CD4-positive, alpha-beta T cell treated with Interleukin-10 for 1 hour (primary cell): ENCODE measurements around the gene ARMC2.
A peak's percentile ranks its signal among the peaks of the same experiment; 100 is the strongest.
"Not testable (repeated sequence)": the region's sequence is repeated elsewhere in the genome, so short reads cannot be mapped to it uniquely, and the experiment has no call there.

Experiments used
- DNase-seq: peaks from one replicate; pipeline ENCODE4 v3.0.0-alpha.2; 2020

Gene ARMC2

DNA sequence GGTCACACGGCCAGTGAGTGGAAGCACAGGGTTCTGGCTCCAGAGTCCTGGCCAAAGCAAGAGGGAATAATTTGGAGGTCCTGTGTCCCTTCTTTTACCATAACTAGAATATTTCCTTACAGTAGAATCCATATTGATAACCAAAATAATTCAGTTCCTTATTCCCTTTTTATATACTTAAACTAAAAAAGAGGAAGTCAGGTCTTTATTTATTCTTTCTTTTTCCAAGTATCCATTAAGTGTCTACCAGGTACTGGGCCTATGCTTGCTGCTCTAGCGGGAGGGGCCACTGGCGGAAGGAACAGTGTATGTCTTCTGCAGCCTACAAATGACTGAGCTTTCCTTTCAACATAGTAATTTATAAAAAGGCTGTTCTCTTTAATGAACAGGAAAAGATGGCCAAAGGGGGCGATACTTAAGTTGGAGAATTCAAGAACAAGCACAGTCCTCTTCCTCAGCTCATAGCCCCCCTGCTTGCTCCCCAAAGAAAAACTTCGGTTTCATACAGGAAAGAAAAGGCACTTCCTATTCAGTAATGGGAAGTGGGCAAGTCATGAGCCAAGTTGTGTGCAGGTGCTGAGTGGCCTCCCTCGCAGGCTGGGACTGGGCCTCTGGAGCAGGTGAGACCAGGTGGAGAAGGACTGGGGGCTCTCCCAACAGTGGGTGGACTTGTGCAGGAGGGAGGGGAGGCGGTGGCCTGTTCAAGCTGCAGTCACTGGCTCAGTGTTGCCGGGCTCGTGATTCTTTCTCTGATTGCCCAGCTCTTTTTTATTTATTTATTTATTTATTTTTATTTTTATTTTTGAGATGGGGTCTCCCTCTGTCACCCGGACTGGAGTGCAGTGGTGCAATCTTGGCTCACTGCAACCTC lies 110.9 kb downstream of the ARMC2 start:
- no peak for DNase-seq

DNA sequence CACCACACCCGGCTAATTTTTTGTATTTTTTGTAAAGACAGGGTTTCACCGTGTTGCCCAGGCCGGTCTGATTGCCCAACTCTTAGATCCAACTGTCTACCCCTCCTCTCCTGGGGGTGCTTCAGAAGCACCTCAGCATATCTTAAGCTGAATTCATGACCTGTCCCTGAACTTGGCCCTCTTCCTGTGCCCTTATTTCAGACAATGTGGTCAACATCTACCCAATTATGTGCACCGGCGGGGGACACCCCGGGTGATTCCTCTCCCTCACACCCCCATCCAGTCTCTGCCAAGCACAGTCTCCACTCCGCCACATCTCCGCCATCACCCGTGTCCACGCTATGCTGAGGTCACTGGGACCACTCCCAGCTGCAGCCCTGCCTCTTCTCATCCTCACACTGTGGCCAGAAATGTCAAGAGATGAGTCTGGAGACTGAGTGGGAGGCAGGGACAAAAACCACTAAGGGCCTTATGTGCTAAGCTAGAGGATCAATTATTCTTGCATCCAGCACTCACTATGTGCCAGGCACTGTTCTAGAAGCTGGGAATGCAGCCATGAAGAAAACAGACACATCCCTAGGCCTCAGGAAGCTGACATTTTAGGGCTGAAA lies 111.9 kb downstream of the ARMC2 start:
- DNase-seq: no peak

DNA sequence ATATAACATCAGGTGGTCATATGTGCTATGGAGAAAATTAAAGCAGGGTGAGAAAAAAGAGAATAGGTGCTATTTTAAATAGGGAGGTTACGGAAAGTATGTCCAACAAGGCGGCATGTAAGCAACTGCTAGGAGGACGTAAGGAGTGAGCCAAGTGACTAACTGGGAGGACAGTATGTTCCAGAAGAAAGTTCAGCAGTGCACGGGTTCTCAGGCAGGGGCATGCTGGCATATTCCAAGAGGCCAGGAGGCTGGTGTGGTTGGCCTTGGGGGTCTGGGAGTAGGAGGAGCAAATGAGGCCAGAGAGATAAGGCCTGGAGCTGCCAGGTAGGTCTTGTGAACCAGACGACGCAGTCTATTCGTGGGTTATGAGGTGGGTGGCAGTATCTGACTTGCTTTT lies 112.4 kb downstream of the ARMC2 start:
- DNase-seq: no peak

DNA sequence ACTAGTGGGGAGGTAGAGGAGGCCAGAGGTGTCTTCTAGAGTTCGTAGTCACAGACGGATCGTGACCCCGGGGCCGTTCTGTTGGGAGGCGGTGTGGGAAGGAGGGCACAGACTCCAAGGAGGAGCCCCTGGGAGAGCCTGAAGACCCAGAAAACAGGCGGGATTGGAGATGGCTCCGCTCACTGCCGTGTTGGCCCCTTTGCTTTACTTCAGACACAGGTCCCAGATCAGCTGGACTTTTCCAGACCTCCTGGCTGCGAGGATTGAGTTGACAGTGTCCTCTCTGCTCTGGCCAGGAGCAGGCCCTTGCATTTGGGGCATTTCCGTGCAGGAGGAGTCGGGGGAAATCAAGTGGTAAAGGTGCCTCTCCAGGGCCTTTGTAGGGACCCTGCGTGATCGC lies 112.9 kb downstream of the ARMC2 start:
- no peak for DNase-seq

DNA sequence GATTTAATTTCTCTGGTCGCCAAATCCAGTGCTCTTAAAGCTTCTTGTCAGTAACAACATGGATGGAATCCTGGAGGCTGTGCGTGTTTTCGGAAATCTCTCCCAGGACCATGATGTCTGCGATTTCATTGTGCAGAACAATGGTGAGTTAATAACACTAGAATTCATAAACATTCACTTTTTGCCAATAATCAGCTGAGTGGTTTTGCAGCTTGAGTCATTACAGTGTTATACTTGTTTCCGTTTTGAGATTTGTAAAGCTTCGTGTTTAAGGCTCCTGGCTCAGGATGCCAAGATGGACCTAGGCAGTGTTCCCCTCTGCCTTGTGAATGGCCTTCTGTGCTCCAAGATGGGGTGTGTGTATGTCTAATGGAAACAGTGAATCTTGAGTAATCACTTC lies 113.8 kb downstream of the ARMC2 start:
- DNase-seq: no peak

DNA sequence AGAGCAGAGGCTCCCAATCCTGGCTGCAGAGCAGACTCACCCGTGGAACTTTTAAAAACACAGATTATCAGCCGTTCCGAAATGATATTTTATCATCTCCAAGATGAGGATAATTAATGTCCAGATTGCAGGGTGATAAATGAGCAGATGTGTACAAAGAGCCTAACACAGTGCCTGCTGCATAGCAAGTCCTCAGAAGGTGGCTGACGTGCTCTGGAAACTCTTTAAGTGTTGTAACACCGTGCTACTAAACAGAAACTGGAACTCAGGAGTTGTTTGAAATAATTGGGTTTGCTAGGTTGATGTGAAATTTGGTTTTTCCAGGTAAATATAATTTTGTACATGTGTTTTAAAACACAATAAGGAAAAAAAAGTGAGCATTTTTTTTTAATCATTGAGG lies 118.0 kb downstream of the ARMC2 start:
- no peak for DNase-seq

DNA sequence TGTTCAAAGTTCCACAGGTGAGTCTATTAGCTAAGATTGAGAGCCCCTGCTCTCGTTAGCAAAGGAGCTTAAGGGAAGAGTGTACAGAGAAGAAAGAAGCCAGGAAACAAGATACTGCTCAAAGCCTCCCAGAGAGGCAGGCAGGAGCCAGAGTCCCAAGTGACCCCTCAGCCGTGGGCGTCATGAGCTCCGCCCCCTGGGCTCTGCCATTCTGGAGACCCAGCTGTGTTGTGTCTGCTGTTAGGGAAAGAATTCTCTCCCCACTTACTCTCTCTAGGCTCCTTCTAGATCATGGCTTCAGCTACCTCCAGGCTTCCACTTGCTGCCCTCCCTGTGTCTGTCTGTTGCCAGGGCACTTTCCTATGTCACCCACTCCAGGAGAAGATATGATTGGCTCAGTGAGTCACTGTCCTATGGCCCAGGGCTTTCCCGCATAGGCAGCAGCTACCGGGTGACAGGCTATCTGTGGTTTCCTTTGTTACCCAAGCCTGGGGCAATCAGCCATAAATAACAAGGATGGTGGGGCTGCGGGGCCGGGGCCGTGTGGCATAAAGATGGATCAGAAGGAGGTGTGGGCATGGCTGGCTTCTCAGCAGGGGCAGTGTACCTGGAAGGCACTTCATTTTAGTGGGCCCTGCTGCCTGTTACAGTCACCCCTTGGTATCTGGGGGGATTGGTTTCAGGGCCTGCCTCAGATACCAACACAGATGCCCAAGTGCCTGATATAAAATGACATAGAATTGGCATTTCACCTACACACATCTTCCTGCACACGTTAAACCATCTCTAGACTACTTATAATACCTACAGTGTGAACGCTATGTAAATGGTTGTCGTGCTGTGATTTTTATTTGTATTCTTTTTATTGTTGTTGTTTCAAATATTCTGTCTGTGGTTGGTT lies 118.9 kb downstream of the ARMC2 start:
- peak; percentile 37 for DNase-seq

DNA sequence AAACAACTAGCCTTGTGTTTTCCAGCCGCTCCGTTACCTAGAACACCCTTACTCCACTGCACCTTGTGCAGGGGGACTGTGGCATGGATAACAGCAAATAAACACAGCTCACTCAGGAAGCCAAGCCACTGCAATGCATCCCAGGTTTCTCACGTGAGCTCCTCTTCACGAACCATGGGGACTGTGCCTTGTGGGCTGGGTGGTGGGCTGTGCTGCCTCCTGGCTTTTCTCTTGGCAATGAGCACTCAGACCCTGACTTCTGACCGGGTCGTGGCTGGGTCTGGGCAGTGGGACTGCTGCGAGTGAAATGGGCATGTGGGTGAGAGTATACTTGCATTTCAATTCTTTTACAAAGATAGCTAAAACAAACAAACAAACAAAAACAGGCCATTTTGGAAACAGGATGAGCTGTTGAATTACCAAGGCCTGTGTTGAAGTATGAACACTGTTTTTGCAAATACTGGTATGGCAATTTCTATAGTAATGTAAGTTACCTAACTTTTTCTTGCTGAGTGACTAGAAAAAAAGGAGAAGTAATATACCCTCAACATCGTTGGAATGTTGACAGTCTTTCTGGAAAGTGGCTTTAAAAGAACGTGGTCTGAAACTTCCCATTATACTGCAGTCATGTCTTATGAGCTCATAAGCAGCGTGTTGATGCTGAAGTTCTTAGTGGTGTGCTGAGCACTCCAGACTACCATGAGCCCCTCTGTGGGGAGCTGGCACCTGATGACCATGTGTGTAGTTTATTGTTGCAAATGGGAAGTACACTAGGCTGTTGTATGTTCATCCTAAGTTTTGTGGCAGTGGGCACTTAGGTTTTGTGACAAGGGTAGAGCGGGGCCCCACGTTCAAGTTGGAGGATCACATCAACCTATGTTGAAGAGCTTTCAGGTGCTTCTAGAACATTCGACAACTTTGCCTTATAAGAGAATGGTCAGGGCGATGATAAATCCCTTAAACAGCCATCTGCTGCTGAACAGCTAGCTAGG lies 120.4 kb downstream of the ARMC2 start:
- DNase-seq: no peak

DNA sequence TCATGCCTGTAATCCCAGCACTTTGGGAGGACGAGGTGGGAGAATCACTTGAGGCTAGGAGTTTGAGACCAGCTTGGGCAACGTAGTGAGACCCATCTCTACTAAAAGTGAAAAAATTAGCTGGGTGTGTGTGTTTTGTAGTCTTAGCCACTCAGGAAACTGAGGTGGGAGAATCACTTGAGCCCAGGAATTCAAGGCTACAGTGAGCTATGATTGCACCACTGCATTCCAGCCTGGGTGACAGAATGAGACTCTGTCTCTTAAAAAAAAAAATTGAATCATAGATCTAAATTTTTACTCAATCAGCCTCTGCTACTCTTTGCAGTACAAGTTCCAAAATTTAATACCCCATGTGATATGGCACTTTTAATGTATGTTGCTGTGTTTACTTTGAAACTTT lies 121.6 kb downstream of the ARMC2 start:
- no peak for DNase-seq

DNA sequence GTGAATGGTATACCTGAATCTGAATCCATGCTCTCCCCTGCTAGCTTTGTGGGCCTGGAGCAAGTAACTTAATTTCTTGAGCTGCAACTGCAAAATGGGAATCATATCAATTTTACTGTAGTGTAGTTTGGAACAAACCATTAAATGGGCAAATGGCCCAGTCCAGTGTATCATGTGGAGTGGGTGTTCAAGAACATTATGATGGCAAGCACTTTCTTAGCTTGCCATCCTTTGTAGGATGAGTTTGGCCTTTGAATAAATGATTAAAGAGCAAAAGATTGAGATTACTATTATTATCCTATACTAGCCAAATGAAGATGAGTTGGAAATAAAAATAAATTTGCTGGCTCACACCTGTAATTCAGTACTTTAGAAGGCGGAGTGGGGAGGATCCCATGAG lies 126.0 kb downstream of the ARMC2 start:
- DNase-seq: no peak

DNA sequence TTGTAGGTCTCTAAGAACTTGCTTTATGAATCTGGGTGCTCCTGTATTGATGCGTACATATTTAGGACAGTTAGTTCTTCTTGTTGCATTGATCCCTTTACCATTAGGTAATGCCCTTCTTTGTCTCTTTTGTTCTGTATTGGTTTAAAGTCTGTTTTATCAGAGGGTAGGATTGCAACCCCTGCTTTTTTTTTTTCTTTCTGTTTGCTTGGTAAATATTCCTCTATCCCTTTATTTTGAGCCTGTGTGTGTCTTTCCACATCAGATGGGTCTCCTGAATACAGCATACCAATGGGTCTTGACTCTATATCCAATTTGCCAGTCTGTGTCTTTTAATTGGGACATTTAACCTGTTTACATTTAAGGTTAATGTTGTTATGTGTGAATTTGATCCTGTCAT lies 130.4 kb downstream of the ARMC2 start:
- DNase-seq: not testable (repeated sequence)

DNA sequence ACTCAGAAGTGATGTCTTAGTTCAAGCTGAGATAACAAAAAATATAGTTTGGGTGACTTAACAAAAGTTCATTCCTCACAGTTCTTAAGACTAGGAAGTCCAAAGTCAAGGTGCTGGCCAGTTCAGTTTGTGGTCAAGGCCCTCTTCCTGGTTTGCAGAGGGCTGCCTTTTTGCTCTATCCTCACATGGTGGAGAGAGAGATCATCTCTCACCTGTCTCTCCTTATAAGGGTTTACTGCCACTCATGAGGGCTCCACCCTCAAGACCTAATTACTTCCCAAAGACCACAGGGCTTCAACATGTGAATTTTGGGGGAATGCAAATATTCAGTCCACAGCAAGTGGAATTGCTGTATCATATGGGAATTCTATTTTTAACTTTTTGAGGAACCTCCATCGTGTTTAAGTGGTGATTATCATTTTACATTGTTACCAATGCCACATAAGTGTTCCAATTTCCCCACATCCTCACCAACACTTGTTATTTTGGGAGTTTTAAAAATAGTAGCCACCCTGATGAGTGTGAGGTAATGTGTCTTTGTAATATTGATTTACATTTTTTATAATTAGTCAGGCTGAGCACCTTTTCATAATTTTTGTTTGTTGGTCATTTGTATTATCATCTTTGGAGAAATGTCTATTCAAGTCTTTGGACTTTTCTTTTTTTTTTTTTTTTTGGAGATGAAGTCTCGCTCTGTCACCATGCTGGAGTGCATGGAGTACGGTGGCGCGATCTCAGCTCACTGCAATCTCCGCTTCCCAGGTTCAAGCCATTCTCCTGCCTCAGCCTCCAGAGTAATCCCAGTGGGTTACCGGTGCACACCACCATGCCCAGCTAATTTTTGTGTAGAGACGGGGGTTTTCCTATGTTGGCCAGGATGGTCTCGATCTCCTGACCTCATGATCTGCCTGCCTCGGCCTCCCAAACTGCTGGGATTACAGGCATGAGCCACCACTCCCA lies 134.2 kb downstream of the ARMC2 start:
- no peak for DNase-seq

DNA sequence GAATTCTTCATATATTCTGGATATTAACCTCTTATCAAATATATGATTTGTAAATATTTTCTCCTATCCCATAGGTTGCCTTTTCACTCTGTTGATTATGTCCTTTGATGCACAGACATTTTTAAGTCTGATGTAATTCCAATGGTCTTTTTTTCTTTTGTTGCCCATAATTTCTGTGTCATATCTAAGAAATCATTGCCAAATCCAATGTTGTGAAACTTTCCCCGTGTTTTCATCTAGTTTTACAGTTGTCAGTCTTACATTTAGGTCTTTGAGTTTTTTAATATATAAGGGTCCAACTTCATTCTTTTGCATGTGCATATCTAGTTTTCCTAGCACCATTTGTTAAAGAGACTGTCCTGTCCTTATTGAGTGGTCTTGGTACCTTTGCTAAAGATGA lies 134.9 kb downstream of the ARMC2 start:
- DNase-seq: no peak

DNA sequence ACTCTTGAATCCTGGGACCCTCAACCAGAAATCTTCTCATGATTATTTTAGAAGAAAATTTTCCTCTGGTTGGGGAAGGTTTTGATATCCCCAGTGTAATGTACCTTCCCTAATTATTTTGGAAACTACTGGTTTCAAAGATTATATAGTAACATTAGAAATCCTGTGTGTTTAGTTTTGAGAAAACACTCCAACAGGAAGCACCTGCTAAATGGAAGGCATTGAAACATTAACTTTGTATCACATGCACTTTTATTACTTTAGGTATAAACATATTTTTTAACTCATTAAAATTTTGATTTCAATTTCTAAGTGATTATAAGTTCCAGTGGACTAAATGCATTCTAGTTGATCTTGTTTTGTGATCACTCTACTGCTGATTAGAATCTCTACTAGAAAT lies 137.1 kb downstream of the ARMC2 start:
- DNase-seq: no peak

DNA sequence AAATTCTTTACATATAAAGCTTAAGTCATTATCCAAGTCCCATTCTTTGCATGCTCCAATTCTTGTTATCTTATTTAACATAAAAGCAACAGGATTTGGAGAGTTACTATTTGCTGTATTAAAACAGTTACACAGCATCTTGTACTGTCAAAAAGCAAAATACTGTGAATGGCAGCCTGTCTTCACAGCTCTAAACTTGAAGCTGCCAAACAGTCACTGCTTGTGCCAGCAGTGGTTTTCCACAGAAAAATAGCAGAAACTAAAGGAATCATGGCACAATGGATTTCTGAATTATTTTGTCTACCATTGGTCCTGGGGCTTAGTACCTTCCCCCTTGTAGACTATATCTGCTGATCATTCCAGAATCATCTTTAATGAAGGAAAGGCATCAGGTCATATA lies 138.9 kb downstream of the ARMC2 start:
- no peak for DNase-seq

DNA sequence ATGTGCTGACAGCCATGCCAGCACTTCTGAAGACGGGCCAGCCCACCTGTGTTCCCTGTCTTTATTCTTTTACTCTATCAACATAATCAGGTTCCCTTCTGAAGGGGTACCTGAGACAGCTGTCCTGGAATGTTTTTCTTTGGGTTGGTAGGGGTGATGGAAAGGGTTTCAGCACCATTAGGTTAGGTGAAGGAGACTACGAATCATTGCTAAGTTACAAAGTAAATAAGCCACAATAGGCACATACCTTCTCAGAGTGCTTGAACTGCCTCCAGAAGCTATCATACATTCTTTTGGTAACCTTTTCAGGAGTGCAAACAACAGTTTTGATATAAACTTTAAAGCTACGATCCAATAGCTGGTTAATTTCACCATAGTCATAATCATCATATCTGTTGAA lies 140.1 kb downstream of the ARMC2 start:
- DNase-seq: no peak

DNA sequence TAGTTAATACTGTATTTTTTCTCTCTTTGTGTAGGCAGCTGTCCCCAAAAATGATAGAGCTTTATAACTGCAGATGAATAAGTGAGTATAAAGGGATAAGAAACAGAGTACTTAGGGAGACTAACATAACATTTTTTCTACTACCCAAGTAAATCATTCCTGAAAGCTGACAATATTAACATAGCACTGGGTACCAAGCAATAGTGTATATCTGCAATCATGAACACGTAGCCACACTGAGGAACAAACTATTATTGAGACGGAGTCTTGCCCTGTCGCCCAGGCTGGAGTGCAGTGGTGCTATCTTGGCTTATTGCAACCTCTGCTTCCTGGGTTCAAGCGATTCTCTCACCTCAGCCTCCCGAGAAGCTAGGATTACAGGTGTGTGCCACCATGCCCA lies 140.5 kb downstream of the ARMC2 start:
- no peak for DNase-seq

DNA sequence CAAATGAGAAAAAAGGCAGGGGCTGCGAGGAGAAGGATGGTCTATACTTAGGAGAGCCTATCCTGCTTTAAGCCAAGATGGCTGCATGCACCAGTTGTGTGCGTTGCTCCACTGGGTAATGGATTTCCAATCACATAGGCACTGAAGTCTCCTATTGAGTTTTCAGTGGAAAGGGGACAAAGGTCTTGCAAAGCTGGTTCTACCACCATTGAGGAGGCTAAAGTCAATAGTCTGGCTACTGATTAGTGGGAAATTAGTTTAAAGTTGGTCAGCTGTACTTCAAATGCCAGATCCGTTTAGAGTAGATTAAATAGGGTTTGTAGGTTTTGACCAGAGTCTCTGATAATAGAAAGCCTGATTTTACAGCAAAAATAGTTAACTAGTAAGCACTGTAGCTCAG lies 141.5 kb downstream of the ARMC2 start:
- no peak for DNase-seq

DNA sequence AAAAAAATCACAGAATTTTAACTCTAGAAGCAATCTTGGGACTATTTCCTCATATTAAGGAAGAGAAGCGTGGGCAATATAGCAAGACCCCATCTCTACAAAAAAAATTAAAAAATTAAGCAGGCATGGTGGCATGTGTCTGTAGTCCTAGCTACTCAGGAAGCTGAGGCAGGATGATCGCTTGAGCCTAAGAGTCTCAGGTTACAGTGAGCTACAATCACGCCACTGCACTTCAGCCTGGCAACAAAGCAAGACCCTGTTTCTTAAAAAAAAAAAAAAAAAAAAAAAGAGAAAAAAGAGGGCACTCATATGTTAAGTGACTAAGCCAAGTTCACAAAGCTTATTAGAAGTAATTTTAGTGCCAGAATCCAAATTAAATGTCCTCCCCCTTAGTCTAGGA lies 145.7 kb downstream of the ARMC2 start:
- DNase-seq: no peak

DNA sequence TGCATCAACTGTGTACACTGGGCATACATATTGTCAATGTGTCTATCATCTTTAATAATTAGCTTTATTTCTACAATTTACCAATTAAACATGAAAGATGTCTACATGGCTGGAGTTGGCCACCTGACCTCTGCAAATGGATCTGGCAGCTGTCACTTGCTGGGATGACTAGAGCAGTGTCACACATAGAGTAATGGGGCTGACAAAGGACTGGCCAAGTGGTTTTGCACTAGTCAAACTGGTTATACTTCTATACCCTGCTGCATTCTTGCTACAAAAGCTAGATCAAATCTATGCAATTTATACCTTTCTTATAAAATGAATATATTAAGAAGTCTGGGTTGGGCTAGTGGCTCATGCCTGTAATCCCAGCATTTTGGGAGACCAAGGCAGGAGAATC lies 147.1 kb downstream of the ARMC2 start:
- no peak for DNase-seq

DNA sequence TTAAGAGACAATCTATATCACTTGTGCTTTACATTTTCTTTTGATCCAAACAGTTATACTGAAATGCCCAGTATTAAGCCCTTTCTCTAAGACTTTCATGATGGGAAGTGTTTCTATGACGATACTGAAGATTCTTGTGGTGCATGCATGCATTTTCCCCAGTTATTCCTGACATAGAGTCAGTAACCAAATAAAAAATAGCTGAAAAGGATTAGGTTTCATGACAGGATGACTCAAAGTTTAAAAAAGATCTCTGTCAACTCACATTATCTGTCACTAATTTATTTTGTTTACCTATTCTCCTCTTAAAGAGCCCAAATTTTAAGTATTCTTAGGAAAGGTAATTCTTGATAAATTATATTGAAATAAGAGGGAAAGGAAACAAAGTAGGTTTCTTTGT lies 148.0 kb downstream of the ARMC2 start:
- no peak for DNase-seq
